Vagina (tissue), 2 donors: Measurements from ENCODE around the gene SPRR1A.

ENCODE experiments used
- CTCF ChIP-seq, 3 experiments: fragments of 450-650 bp in 2 of 3; fragments of 200-600 bp in 1 of 3; sonication (generic) in 1 of 3; IDR thresholded peaks; one replicate each; pipeline ENCODE4 v1.5.1; 2017 to 2019; ENCODE audit warnings: antibody characterized with exemption in 3 of 3, mild to moderate bottlenecking in 2 of 3, moderate library complexity in 2 of 3
- POLR2A ChIP-seq, 2 donors: fragments of 450-650 bp; IDR thresholded peaks; one replicate each; pipeline ENCODE4 v1.6.1; 2017; ENCODE audit warnings: antibody characterized with exemption in 2 of 2, mild to moderate bottlenecking in 2 of 2, moderate library complexity in 2 of 2
- POLR2AphosphoS5 ChIP-seq, 2 donors: sonication (generic); formaldehyde crosslinking; IDR thresholded peaks; one replicate each; pipeline ENCODE4 v1.9.0; 2017; ENCODE audit warnings: antibody characterized with exemption in 2 of 2, mild to moderate bottlenecking in 2 of 2, low read depth in 1 of 2; ENCODE audit not compliant: insufficient read depth in 1 of 2

- TF ChIP-seq CTCF (IDR thresholded peaks at IDR 0.05) = no peak
- TF ChIP-seq POLR2AphosphoS5 (IDR thresholded peaks at IDR 0.05; ENCODE audit: insufficient read depth in 1 of 2, low read depth in 1 of 2) = no peak
- no peak for TF ChIP-seq POLR2A (IDR thresholded peaks at IDR 0.05)
Measured at GRCh38 chr1:153028766-153029165, 44.9 kb downstream of the SPRR1A start.
